Ramos (cell line): Measurements from ENCODE around the gene LHPP.

ENCODE experiments used
- in situ Hi-C: fragments of 300-500 bp; cut with MboI; formaldehyde crosslinking; loops from one replicate; pipeline ENCODE4 v1.14.3; 2022; ENCODE audit warnings: low sequenced_read_pairs; ENCODE audit not compliant: unreplicated experiment

LHPP gene

DNA sequence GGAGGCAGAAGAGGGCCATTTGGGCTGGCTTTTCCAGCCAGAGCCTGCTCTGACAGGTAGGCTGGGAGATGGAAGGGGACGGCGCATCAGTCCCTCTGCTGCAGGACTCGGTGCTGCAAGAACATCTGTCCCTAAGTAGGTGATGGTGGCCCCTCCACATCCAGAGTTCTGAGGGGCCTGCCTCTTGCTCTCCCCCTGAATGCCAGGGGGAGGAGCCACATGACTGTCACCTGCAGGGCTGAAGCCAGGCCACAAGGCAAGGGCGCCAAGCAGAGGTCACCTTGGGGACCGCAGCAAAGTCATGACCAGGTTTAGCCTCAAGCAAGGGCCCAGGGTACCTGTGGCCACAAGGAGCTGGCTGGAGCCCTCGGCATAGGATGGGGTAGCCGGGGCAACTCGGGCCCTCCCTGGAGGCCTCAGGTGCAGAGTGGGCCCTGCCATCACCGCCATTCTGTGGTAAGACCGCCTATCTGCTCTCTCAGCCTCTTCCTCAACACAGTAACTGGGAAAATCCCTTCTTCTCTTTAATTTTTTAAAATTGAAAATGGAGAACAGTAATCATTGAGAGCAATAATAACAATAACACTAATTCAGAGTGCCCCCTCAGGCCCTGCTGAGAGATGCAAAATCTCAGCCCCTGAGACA lies 183.3 kb downstream of the LHPP start:
- in situ Hi-C loops, result no loop called here

DNA sequence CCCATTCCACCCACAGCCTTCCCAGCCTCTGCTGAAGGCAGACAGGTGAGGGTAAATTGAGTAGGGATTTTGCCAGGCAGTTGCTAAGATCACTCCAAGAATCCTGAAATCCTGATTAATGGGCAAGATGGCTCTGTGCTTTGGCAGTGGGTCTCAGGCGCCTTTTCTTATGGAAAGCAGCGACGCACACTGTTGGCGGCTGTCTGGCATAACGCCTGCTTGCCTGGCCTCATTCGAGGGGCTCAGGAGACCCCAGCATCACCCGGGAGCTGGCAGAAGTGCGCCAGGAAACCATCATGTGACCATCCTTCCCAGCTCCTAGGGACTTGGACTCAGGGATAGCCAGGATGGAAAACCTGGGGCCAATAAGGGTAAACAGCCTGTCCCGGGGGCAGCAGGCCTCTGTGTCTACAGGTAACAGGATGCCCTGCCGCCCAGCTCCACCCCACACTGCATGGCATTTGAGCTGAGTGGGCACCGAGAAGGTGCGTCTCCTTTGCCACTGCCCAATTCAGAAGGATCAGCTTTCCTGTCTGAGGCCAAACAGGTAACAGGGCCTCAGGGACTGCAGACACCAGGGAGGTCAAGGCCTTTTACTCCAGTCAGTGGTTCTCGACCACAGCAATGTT lies 184.0 kb downstream of the LHPP start:
- in situ Hi-C loops, result no loop called here

DNA sequence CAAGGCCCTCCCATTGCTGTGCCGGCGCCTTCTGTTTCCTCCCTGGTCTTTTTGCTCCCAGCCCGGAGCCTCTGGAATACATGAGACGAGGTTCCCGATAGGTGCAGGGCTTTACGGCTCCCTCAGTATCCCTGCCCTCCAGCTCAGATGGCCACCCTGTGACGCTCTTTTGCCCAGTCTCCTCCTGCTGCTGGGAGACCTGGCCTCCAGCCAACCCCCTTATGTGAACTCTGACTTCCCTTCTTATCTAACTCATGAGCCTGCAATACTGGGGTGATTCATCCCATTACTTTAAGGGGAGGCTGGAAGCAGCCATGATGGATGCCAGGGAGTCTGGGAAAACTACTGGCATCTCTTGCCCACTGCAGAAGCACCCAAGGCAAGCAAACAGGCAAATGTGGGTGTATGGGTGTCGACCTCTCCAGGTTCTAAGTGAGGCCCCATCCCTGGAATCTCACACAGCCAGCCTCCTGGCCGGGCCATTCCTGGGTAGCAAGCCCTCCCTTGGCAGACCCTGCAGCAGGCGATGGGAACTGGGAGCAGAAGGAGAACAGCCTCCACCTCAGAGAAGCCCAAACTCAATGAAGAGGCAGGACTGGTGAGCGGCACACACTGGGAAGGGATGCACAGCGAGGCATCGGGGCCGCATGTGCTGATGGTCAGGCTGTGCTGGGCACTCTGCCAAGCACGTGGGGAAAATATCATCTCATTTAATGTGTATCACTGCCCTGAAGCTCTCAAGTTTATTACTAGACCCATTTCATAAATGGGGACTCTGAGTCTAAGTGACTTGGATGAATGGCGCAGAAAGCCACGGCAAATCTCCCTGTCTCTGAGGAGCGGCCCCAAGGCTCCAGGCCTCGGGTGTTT lies 185.1 kb downstream of the LHPP start:
- in situ Hi-C loops, result no loop called here

GRCh38 chr10:124647421-124648130 lies 186.0 kb downstream of the LHPP start:
- in situ Hi-C loops, result no loop called here

GRCh38 chr10:124648131-124648475 lies 186.5 kb downstream of the LHPP start:
- in situ Hi-C loops, result no loop called here

GRCh38 chr10:124648738-124649137 lies 187.1 kb downstream of the LHPP start:
- in situ Hi-C loops, result no loop called here

- in situ Hi-C loops, result no loop called here
Observed at GRCh38 chr10:124649214-124649613, 187.6 kb downstream of the LHPP start.

GRCh38 chr10:124650263-124650662 lies 188.6 kb downstream of the LHPP start:
- in situ Hi-C loops, result no loop called here

GRCh38 chr10:124650820-124651401 lies 189.3 kb downstream of the LHPP start:
- in situ Hi-C loops, result no loop called here

GRCh38 chr10:124651402-124651891 lies 189.8 kb downstream of the LHPP start:
- in situ Hi-C loops, result no loop called here

DNA sequence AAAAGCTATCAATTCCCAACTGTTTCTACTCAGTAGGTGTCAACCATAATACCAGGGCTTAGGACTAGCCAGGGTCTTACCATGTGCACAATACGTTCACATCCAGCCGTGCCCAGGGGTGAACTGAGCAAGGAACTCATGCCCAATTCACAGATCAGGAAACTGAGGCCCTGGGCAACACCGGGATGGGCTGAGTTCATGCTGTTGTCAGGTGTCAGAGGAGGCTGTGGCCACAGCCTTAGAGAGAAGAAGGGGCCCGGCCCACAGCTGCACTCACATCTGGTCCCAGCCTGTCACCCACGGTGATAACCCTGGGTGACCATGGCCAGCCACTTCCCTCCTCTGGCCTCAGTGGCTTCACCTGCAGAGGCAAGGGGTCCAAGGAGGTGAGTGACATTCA lies 190.6 kb downstream of the LHPP start:
- in situ Hi-C loops, result no loop called here

- in situ Hi-C loops, result no loop called here
Observed at GRCh38 chr10:124652701-124653100, 191.1 kb downstream of the LHPP start.

DNA sequence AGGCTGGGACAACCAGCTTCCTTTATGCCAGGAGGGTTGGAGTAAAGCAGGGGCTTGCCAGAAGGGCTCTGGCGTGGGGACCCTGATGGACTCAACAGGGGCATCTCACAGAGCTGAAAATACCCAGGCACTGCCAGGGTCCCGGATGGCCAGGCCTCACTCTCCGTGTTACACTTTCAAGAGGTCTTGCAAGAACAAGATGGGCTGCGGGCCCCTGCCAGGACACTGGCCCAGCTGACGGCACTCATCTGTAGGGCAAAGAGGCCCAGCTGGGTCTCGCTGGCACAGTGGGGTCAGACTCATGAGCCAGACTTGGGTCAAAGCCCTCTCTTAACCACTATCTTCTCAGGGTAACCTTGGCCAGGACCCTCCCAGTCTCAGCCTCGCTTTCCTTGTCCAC lies 191.7 kb downstream of the LHPP start:
- in situ Hi-C loops, result no loop called here

GRCh38 chr10:124653811-124654651 lies 192.4 kb downstream of the LHPP start:
- in situ Hi-C loops, result no loop called here

DNA sequence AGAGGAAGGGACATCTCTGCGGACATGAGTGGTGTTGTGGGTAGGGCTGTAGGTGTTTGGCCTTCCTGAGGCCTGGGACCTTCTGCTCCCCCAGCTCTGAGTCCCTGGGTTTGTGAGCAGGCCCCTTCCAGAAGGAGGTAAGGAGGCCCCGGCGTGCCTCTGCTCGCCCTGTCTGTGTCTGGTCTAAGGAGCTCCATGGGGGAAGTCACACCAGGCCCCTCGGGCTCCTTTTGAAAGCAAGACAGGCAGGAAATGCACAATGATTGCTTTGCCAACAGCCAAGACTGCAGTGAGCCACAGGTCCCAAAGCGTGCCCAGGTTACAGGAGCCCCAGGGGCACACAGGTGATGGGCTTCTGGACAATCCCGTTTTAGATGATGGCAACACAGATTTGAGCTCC lies 193.1 kb downstream of the LHPP start:
- in situ Hi-C loops, result no loop called here

- in situ Hi-C loops, result no loop called here
Observed at GRCh38 chr10:124655191-124656112, 193.8 kb downstream of the LHPP start.

- in situ Hi-C loops, result no loop called here
Observed at GRCh38 chr10:124656113-124656490, 194.5 kb downstream of the LHPP start.

- in situ Hi-C loops, result no loop called here
Observed at GRCh38 chr10:124656541-124656940, 194.9 kb downstream of the LHPP start.
